GM12878 (cell line): ENCODE data around the gene ZNF652.

Experiments
- BHLHE40 ChIP-seq, 2 experiments: fragments of 450-650 bp in 1 of 2; IDR thresholded peaks; 2 replicates each; pipeline ENCODE4 v1.6.1; 2011 to 2017; ENCODE audit warnings: low read depth in 2 of 2, borderline replicate concordance in 1 of 2, improper control_type of control experiment in 1 of 2, low read length in 1 of 2, mild to moderate bottlenecking in 1 of 2
- CHD2 ChIP-seq: IDR thresholded peaks from 2 replicates; pipeline ENCODE4 v1.6.1; 2011; ENCODE audit warnings: low read depth, low read length, improper control_type of control experiment, borderline replicate concordance
- CREB1 ChIP-seq: IDR thresholded peaks from 2 replicates; pipeline ENCODE4 v1.6.1; 2012; ENCODE audit warnings: low read depth, mild to moderate bottlenecking, inconsistent platforms
- HCFC1 ChIP-seq: fragments of 150-350 bp; IDR thresholded peaks from 2 replicates; pipeline ENCODE4 v1.6.1; 2014; ENCODE audit warnings: low read length
- POLR2A ChIP-seq: IDR thresholded peaks from 2 replicates; pipeline ENCODE4 v1.6.1; 2011; ENCODE audit warnings: low read depth, mild to moderate bottlenecking, low read length
- SMC3 ChIP-seq: IDR thresholded peaks from 2 replicates; pipeline ENCODE4 v1.6.1; 2011; ENCODE audit warnings: low read length, improper control_type of control experiment, borderline replicate concordance
- TF ChIP-seq, protein P1 (sequence below), 3 experiments: IDR thresholded peaks in 2 of 3; conservative IDR thresholded peaks in 1 of 3; 2 replicates each; pipeline ENCODE4 v1.5.1; 2011; ENCODE audit warnings: low read depth in 3 of 3, low read length in 3 of 3, mild to moderate bottlenecking in 3 of 3, control low read depth in 2 of 3, moderate library complexity in 2 of 3, inconsistent platforms in 1 of 3, mixed read lengths in 1 of 3; ENCODE audit not compliant: control insufficient read depth in 2 of 3, insufficient read depth in 1 of 3; ENCODE audit errors: extremely low read depth in 1 of 3
- TF ChIP-seq, protein P2 (sequence below): fragments of 450-650 bp; IDR thresholded peaks from 2 replicates; pipeline ENCODE4 v1.6.1; 2017; ENCODE audit warnings: mild to moderate bottlenecking
- TF ChIP-seq, protein P3 (sequence below): IDR thresholded peaks from 2 replicates; pipeline ENCODE4 v1.6.1; 2012; ENCODE audit warnings: low read depth, low read length, improper control_type of control experiment
- TF ChIP-seq, protein P4 (sequence below): IDR thresholded peaks from 2 replicates; pipeline ENCODE4 v1.6.1; 2011; ENCODE audit warnings: borderline replicate concordance, low read depth, mild to moderate bottlenecking, moderate library complexity, mixed read lengths, low read length; ENCODE audit not compliant: insufficient read depth; ENCODE audit errors: extremely low read length
- TF ChIP-seq, protein P5 (sequence below): IDR thresholded peaks from 2 replicates; pipeline ENCODE4 v1.6.1; 2012; ENCODE audit warnings: mild to moderate bottlenecking, low read depth, low read length
- TF ChIP-seq, protein P6 (sequence below): IDR thresholded peaks from 2 replicates; pipeline ENCODE4 v1.6.1; 2011; ENCODE audit warnings: borderline replicate concordance, low read depth, mild to moderate bottlenecking, moderate library complexity, low read length; ENCODE audit not compliant: insufficient read depth, poor library complexity, severe bottlenecking

DNA sequence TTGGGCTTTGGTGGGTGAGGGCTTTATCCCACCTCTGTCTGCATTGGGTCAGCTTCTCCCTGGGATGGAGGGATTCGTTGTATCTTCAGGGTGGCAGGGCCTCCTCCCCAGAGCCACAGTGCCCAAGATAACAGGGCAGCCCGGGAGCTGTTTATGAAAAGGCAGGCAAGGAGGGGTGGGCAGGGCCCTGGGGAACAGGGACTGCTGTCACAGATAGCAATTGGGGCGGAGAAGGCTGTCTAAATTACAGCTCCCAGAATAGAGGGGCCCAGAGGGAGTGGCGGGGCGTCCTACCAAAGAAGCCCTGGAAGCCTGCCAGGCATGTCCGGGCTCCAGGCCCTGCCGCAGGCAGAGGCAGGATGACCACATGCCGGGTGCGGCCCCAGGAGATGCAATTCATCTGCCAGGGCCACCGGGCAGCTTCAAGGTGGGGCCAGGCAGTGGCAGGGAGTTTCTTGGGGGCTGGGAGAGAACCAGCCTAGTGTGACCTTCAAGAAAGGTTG is 112.7 kb downstream of the ZNF652 start:
- TF ChIP-seq, protein P1, sequence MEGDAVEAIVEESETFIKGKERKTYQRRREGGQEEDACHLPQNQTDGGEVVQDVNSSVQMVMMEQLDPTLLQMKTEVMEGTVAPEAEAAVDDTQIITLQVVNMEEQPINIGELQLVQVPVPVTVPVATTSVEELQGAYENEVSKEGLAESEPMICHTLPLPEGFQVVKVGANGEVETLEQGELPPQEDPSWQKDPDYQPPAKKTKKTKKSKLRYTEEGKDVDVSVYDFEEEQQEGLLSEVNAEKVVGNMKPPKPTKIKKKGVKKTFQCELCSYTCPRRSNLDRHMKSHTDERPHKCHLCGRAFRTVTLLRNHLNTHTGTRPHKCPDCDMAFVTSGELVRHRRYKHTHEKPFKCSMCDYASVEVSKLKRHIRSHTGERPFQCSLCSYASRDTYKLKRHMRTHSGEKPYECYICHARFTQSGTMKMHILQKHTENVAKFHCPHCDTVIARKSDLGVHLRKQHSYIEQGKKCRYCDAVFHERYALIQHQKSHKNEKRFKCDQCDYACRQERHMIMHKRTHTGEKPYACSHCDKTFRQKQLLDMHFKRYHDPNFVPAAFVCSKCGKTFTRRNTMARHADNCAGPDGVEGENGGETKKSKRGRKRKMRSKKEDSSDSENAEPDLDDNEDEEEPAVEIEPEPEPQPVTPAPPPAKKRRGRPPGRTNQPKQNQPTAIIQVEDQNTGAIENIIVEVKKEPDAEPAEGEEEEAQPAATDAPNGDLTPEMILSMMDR (IDR thresholded peaks at IDR 0.05 in 2 of 3, conservative IDR thresholded peaks at IDR 0.05 in 1 of 3; ENCODE audit: control insufficient read depth in 2 of 3, extremely low read depth in 1 of 3, insufficient read depth in 1 of 3, low read depth in 3 of 3, low read length in 3 of 3), result no peak
- TF ChIP-seq, protein P2, sequence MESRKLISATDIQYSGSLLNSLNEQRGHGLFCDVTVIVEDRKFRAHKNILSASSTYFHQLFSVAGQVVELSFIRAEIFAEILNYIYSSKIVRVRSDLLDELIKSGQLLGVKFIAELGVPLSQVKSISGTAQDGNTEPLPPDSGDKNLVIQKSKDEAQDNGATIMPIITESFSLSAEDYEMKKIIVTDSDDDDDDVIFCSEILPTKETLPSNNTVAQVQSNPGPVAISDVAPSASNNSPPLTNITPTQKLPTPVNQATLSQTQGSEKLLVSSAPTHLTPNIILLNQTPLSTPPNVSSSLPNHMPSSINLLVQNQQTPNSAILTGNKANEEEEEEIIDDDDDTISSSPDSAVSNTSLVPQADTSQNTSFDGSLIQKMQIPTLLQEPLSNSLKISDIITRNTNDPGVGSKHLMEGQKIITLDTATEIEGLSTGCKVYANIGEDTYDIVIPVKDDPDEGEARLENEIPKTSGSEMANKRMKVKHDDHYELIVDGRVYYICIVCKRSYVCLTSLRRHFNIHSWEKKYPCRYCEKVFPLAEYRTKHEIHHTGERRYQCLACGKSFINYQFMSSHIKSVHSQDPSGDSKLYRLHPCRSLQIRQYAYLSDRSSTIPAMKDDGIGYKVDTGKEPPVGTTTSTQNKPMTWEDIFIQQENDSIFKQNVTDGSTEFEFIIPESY, result no peak
- TF ChIP-seq CREB1 (no peak), POLR2A (no peak), BHLHE40 (IDR thresholded peaks at IDR 0.05; ENCODE audit: borderline replicate concordance in 1 of 2, low read depth in 2 of 2, low read length in 1 of 2) (no peak), CHD2 (no peak), SMC3 (no peak), HCFC1 (no peak)
- TF ChIP-seq, protein P3, sequence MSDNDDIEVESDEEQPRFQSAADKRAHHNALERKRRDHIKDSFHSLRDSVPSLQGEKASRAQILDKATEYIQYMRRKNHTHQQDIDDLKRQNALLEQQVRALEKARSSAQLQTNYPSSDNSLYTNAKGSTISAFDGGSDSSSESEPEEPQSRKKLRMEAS, result no peak
- TF ChIP-seq, protein P4, sequence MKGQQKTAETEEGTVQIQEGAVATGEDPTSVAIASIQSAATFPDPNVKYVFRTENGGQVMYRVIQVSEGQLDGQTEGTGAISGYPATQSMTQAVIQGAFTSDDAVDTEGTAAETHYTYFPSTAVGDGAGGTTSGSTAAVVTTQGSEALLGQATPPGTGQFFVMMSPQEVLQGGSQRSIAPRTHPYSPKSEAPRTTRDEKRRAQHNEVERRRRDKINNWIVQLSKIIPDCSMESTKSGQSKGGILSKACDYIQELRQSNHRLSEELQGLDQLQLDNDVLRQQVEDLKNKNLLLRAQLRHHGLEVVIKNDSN, result no peak
- TF ChIP-seq, protein P5, sequence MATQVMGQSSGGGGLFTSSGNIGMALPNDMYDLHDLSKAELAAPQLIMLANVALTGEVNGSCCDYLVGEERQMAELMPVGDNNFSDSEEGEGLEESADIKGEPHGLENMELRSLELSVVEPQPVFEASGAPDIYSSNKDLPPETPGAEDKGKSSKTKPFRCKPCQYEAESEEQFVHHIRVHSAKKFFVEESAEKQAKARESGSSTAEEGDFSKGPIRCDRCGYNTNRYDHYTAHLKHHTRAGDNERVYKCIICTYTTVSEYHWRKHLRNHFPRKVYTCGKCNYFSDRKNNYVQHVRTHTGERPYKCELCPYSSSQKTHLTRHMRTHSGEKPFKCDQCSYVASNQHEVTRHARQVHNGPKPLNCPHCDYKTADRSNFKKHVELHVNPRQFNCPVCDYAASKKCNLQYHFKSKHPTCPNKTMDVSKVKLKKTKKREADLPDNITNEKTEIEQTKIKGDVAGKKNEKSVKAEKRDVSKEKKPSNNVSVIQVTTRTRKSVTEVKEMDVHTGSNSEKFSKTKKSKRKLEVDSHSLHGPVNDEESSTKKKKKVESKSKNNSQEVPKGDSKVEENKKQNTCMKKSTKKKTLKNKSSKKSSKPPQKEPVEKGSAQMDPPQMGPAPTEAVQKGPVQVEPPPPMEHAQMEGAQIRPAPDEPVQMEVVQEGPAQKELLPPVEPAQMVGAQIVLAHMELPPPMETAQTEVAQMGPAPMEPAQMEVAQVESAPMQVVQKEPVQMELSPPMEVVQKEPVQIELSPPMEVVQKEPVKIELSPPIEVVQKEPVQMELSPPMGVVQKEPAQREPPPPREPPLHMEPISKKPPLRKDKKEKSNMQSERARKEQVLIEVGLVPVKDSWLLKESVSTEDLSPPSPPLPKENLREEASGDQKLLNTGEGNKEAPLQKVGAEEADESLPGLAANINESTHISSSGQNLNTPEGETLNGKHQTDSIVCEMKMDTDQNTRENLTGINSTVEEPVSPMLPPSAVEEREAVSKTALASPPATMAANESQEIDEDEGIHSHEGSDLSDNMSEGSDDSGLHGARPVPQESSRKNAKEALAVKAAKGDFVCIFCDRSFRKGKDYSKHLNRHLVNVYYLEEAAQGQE, result no peak
- TF ChIP-seq, protein P6, sequence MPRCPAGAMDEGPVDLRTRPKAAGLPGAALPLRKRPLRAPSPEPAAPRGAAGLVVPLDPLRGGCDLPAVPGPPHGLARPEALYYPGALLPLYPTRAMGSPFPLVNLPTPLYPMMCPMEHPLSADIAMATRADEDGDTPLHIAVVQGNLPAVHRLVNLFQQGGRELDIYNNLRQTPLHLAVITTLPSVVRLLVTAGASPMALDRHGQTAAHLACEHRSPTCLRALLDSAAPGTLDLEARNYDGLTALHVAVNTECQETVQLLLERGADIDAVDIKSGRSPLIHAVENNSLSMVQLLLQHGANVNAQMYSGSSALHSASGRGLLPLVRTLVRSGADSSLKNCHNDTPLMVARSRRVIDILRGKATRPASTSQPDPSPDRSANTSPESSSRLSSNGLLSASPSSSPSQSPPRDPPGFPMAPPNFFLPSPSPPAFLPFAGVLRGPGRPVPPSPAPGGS, result no peak
